Stomach (tissue), 9 donors: ENCODE data around the gene DCBLD2. TPM values are rescaled to one million over a fixed set of nuclear protein-coding genes. Genes with fewer than 3 reads are reported as not detected.

Source experiments
- DNase-seq, 2 donors: peaks; one replicate each; pipeline versions ENCODE4 v3.0.0 to v3.0.0-alpha.2; 2013 to 2019
- H3K27ac ChIP-seq, 5 donors: fragments of 200-600 bp in 4 of 5; sonication (generic) in 4 of 5; one replicate each; pipeline ENCODE4 v1.5.1; 2013 to 2019; ENCODE audit warnings: mild to moderate bottlenecking in 1 of 5, moderate library complexity in 1 of 5
- H3K27me3 ChIP-seq, 3 donors: fragments of 200-600 bp; sonication (generic); one replicate each; pipeline ENCODE4 v1.5.1; 2017 to 2019; ENCODE audit warnings: mixed run types in 1 of 3
- H3K36me3 ChIP-seq, 4 donors: fragments of 200-600 bp; sonication (generic); 1 replicate in 3 of 4; 2 replicates in 1 of 4; pipeline ENCODE4 v1.5.1; 2016 to 2019
- H3K4me1 ChIP-seq, 4 donors: fragments of 200-600 bp; sonication (generic); one replicate each; pipeline ENCODE4 v1.5.1; 2016 to 2019
- H3K4me3 ChIP-seq, 4 donors: fragments of 200-600 bp; sonication (generic) in 3 of 4; one replicate each; pipeline ENCODE4 v1.5.1; 2016 to 2019; ENCODE audit warnings: mild to moderate bottlenecking in 1 of 4
- H3K9me3 ChIP-seq, 4 donors: fragments of 200-600 bp; sonication (generic); one replicate each; pipeline ENCODE4 v1.5.1; 2016 to 2019
- CTCF ChIP-seq, 7 experiments: fragments of 450-650 bp in 4 of 7; fragments of 200-600 bp in 3 of 7; sonication (generic) in 3 of 7; IDR thresholded peaks; one replicate each; pipeline ENCODE4 v1.5.1; 2016 to 2019; ENCODE audit warnings: antibody characterized with exemption in 7 of 7, control low read depth in 2 of 7, mild to moderate bottlenecking in 1 of 7
- EP300 ChIP-seq: sonication (generic); formaldehyde crosslinking; IDR thresholded peaks from one replicate; pipeline ENCODE4 v1.6.1; 2017; ENCODE audit warnings: antibody characterized with exemption
- POLR2A ChIP-seq, 4 donors: fragments of 450-650 bp; IDR thresholded peaks; one replicate each; pipeline ENCODE4 v1.6.1; 2016; ENCODE audit warnings: antibody characterized with exemption in 4 of 4, control low read depth in 2 of 4, mild to moderate bottlenecking in 1 of 4, moderate library complexity in 1 of 4
- POLR2AphosphoS5 ChIP-seq, 3 donors: sonication (generic); formaldehyde crosslinking; IDR thresholded peaks; one replicate each; pipeline ENCODE4 v1.6.1; 2016; ENCODE audit warnings: antibody characterized with exemption in 3 of 3
- WGBS, 5 donors: extraction: QIAGEN DNeasy Blood & Tissue Kit in 3 of 5; methylation state at CpG; one replicate each; pipeline versions ENCODE4 v1.1.5 to v1.1.7; 2013 to 2018; 5-methylcytosine and 5-hydroxymethylcytosine counted together
- intact Hi-C: fragments of 100-400 bp; cut with DNase I; formaldehyde crosslinking; loops from one replicate; pipeline ENCODE4 v1.15.1; 2023; ENCODE audit warnings: low total_unique reads
- polyA plus RNA-seq, 3 donors: library from polyadenylated mRNA; stranded (reverse); fragments of 200-250 nt; gene quantifications; one replicate each; pipeline ENCODE4 v1.2.3, GENCODE V29; 2013
- total RNA-seq, 5 donors: library from RNA; depleted of rRNA; stranded (reverse); fragments of >200 nt; gene quantifications; one replicate each; pipeline versions ENCODE4 v1.1.0 to v1.2.3, GENCODE V29; 2014 to 2016
- donor health status: healthy with polysubstance abuse.
- donor health status: Bipolar disorder and iron deficiency.
- donor health status: healthy.

DCBLD2 gene
- total and polyA plus RNA-seq, 8 donors, result 2.3 to 77.1 (median 29.6) TPM

- no peak for DNase-seq
- WGBS, 5 donors, result 77 to 86% (median 82%) methylated on average over 3 of the region's 3 CpGs
- Histone ChIP-seq H3K36me3 (peaks cover 0 to 7% (median 1%) of the 10 kb centered on the region in 4 donors), H3K9me3 (peaks cover 0 to 6% (median 0%) of the 10 kb centered on the region in 4 donors), H3K27ac (no peak overlapping the region), H3K27me3 (no peaks in the 10 kb centered on the region), H3K4me3 (no peak overlapping the region), H3K4me1 (peaks cover 0 to 10% (median 6%) of the 10 kb centered on the region in 4 donors)
- TF ChIP-seq POLR2AphosphoS5 (IDR thresholded peaks at IDR 0.05), result no peak
- no peak for TF ChIP-seq EP300
- TF ChIP-seq POLR2A (IDR thresholded peaks at IDR 0.05), result no peak
- no peak for TF ChIP-seq CTCF (IDR thresholded peaks at IDR 0.05)
- intact Hi-C loops, result no loop called here
These were observed 75.4 kb downstream of the DCBLD2 start for GRCh38 chr3:98826126-98826525.

GRCh38 chr3:98824256-98824655, 77.2 kb downstream of the DCBLD2 start:
- no peak overlapping the region for H3K27ac ChIP-seq
- DNase-seq, result no peak
- intact Hi-C loops, result no loop called here

GRCh38 chr3:98823791-98824190, 77.7 kb downstream of the DCBLD2 start:
- Histone ChIP-seq H3K4me1 (peaks cover 0 to 10% (median 6%) of the 10 kb centered on the region in 4 donors), H3K27ac (no peak overlapping the region), H3K4me3 (no peak overlapping the region), H3K36me3 (peaks cover 0 to 19% (median 9%) of the 10 kb centered on the region in 4 donors), H3K9me3 (no peaks in the 10 kb centered on the region), H3K27me3 (no peaks in the 10 kb centered on the region)
- WGBS, 5 donors, result 94 to 98% (median 95%) methylated on average over 4 of the region's 4 CpGs
- no peak for DNase-seq
- intact Hi-C loops, result no loop called here
- no peak for TF ChIP-seq CTCF (IDR thresholded peaks at IDR 0.05)
- TF ChIP-seq POLR2A (IDR thresholded peaks at IDR 0.05), result no peak
- TF ChIP-seq POLR2AphosphoS5 (IDR thresholded peaks at IDR 0.05), result no peak

More at GRCh38 chr3:98824256-98824655, 77.2 kb downstream of the DCBLD2 start:
- WGBS, 5 donors, result 81 to 98% (median 94%) methylated on average over 6 of the region's 6 CpGs
- Histone ChIP-seq H3K4me1 (peaks cover 0 to 10% (median 6%) of the 10 kb centered on the region in 4 donors), H3K4me3 (no peak overlapping the region), H3K9me3 (no peaks in the 10 kb centered on the region), H3K27me3 (no peaks in the 10 kb centered on the region), H3K36me3 (peaks cover 0 to 15% (median 5%) of the 10 kb centered on the region in 4 donors)
- TF ChIP-seq CTCF (IDR thresholded peaks at IDR 0.05), result no peak
- no peak for TF ChIP-seq EP300
- no peak for TF ChIP-seq POLR2A (IDR thresholded peaks at IDR 0.05)
- TF ChIP-seq POLR2AphosphoS5 (IDR thresholded peaks at IDR 0.05), result no peak

- H3K27me3 ChIP-seq, result no peaks in the 10 kb centered on the region
- no peak overlapping the region for H3K27ac ChIP-seq
- WGBS, 5 donors, result 67 to 82% (median 79%) methylated on average over 3 of the region's 3 CpGs
- no peaks in the 10 kb centered on the region for H3K9me3 ChIP-seq
- H3K36me3 ChIP-seq, result peaks cover 0 to 24% (median 15%) of the 10 kb centered on the region in 4 donors
- no peak for DNase-seq
- intact Hi-C loops, result no loop called here
- TF ChIP-seq EP300 (no peak), POLR2AphosphoS5 (IDR thresholded peaks at IDR 0.05) (no peak), CTCF (IDR thresholded peaks at IDR 0.05) (no peak), POLR2A (IDR thresholded peaks at IDR 0.05) (no peak)
- peaks cover 0 to 8% (median 4%) of the 10 kb centered on the region in 4 donors for H3K4me1 ChIP-seq
- no peak overlapping the region for H3K4me3 ChIP-seq
These were observed 80.4 kb downstream of the DCBLD2 start for GRCh38 chr3:98821063-98821462.
